HepG2 (cell line): ENCODE results near the gene SPPL2B. TPM values are rescaled to one million over a fixed set of nuclear protein-coding genes. Genes with fewer than 3 reads are reported as not detected.

Source experiments
- ATAC-seq: fragments of 200-7000 bp; cut with Tn5 transposase; 3 replicates; pipeline ENCODE4 v1.9.1; 2020; ENCODE audit warnings: mild to moderate bottlenecking, moderate library complexity
- BruUV-seq: library from RNA; stranded (reverse); fragments of 400-500 nt; replicated peaks from 2 replicates; lab custom pipeline; 2021; lab: Mats Ljungman, UMichigan
- CTCF ChIA-PET: fragments of 300-600 bp; formaldehyde crosslinking; extraction: SDS; loops from one replicate; lab custom pipeline; 2021; ENCODE audit warnings: low total read pairs, inconsistent platforms, low intra/inter-chr PET ratio; lab: Yijun Ruan, JAX
- POLR2A ChIA-PET: fragments of 350-600 bp; sonication (Branson Sonifier 250); formaldehyde crosslinking; loops from one replicate; lab custom pipeline; 2020; ENCODE audit warnings: antibody characterized with exemption, inconsistent platforms; lab: Yijun Ruan, JAX
- DNase-seq: peaks from one replicate; pipeline ENCODE4 v3.0.0-alpha.2; 2015; ENCODE audit warnings: low spot score
- FAIRE-seq: peaks from 3 replicates; lab custom pipeline; 2011; peaks lifted over from hg19 to GRCh38; lab: Jason Lieb, UNC
- H2AFZ ChIP-seq: one replicate; pipeline ENCODE4 v1.6.1; 2011; ENCODE audit warnings: low read length, inconsistent platforms
- H3K27ac ChIP-seq: fragments of 300-600 bp; 3 replicates; pipeline ENCODE4 v1.8.0; 2011; ENCODE audit warnings: mixed run types, mild to moderate bottlenecking, mixed read lengths, low read length, inconsistent platforms; ENCODE audit not compliant: insufficient read depth; ENCODE audit errors: extremely low read length
- H3K27me3 ChIP-seq, 2 experiments: fragments of 200-600 bp in 1 of 2; 2 replicates in 1 of 2; 3 replicates in 1 of 2; pipeline versions ENCODE4 v1.6.0 to v1.8.0; 2011; ENCODE audit warnings: low read length in 2 of 2, mild to moderate bottlenecking in 2 of 2, moderate library complexity in 2 of 2, inconsistent platforms in 1 of 2; ENCODE audit not compliant: insufficient read depth in 2 of 2, control insufficient read depth in 1 of 2
- H3K36me3 ChIP-seq, 2 experiments: fragments of 200-600 bp in 1 of 2; replicated peaks in 1 of 2; 2 replicates in 1 of 2; 3 replicates in 1 of 2; pipeline versions ENCODE4 v1.5.1 to v1.8.0; 2011; ENCODE audit warnings: low read length in 2 of 2, inconsistent platforms in 1 of 2; ENCODE audit not compliant: insufficient read depth in 2 of 2, control insufficient read depth in 1 of 2
- H3K4me1 ChIP-seq: 2 replicates; pipeline ENCODE4 v1.5.1; 2012; ENCODE audit warnings: low read length, inconsistent platforms; ENCODE audit not compliant: insufficient read depth
- H3K4me2 ChIP-seq: 2 replicates; pipeline ENCODE4 v1.6.0; 2011; ENCODE audit warnings: low read depth, low read length, inconsistent platforms
- H3K4me3 ChIP-seq, 3 experiments: fragments of 200-600 bp in 1 of 3; sonication (generic), shearing (Covaris generic) in 1 of 3; replicated peaks in 1 of 3; 2 replicates each; pipeline ENCODE4 v1.5.1; 2011 to 2016; ENCODE audit warnings: low read length in 3 of 3, inconsistent platforms in 2 of 3, low read depth in 2 of 3, mild to moderate bottlenecking in 2 of 3, control low read depth in 1 of 3, mixed read lengths in 1 of 3; ENCODE audit not compliant: insufficient read depth in 1 of 3
- H3K79me2 ChIP-seq: one replicate; pipeline ENCODE4 v1.6.1; 2011; ENCODE audit warnings: low read length, inconsistent platforms; ENCODE audit not compliant: insufficient read depth
- H3K9ac ChIP-seq: 2 replicates; pipeline ENCODE4 v1.6.0; 2011; ENCODE audit warnings: mild to moderate bottlenecking, low read depth, low read length, inconsistent platforms; ENCODE audit not compliant: insufficient read depth
- H3K9me3 ChIP-seq: 2 replicates; pipeline ENCODE4 v1.5.1; 2012; ENCODE audit warnings: mild to moderate bottlenecking, low read length
- H4K20me1 ChIP-seq: 2 replicates; pipeline ENCODE4 v1.6.0; 2011; ENCODE audit warnings: inconsistent platforms, mild to moderate bottlenecking, low read length, moderate library complexity; ENCODE audit not compliant: insufficient read depth
- RBFOX2 ChIP-seq: fragments of 200-400 bp; formaldehyde crosslinking; IDR thresholded peaks from 2 replicates; pipeline ENCODE4 v1.6.1; 2017; ENCODE audit warnings: low read depth, mild to moderate bottlenecking, low read length
- WIZ ChIP-seq: sonication (generic); formaldehyde crosslinking; IDR thresholded peaks from 2 replicates; pipeline ENCODE4 v1.5.1; 2020; ENCODE audit warnings: mild to moderate bottlenecking, missing genetic modification reagents
- ZFX ChIP-seq: sonication (generic); formaldehyde crosslinking; IDR thresholded peaks from 2 replicates; pipeline ENCODE4 v1.4.0; 2020; ENCODE audit warnings: mild to moderate bottlenecking, low read depth, missing genetic modification reagents, moderate library complexity
- ZFY ChIP-seq: sonication (generic); formaldehyde crosslinking; IDR thresholded peaks from 2 replicates; pipeline ENCODE4 v1.4.0; 2020; ENCODE audit warnings: missing genetic modification reagents
- ZNF121 ChIP-seq: sonication (generic); formaldehyde crosslinking; IDR thresholded peaks from 2 replicates; pipeline ENCODE4 v1.5.0; 2020; ENCODE audit warnings: mild to moderate bottlenecking, missing genetic modification reagents
- ZNF878 ChIP-seq: sonication (generic); formaldehyde crosslinking; IDR thresholded peaks from 2 replicates; pipeline ENCODE4 v1.8.1; 2023; ENCODE audit warnings: mild to moderate bottlenecking, missing genetic modification reagents, moderate library complexity
- WGBS: methylation state at CpG from one replicate; pipeline ENCODE4 v1.1.6; 2017; ENCODE audit warnings: low lambda C conversion rate; 5-methylcytosine and 5-hydroxymethylcytosine counted together
- in situ Hi-C: cut with HindIII; loops from 2 replicates; pipeline ENCODE4 v1.10.0; 2017; ENCODE audit warnings: low pct_unique_long_range_greater_than_20kb; ENCODE audit not compliant: extremely low pct_ligation_motif_present
- intact Hi-C: fragments of 100-400 bp; cut with micrococcal nuclease; formaldehyde crosslinking; loops from one replicate; pipeline ENCODE4 v1.10.0; 2022; ENCODE audit not compliant: unreplicated experiment
- polyA plus RNA-seq, 8 experiments: library from polyadenylated mRNA; depleted of rRNA in 3 of 8; stranded (reverse) in 7 of 8; unstranded in 1 of 8; fragments of >200 nt; fragmentation: Illumina TruSeq in 4 of 8; extraction: Trizol in 4 of 8; gene quantifications; 2 replicates each; pipeline versions ENCODE4 v1.2.1 to v1.2.3, GENCODE V29; 2011 to 2016; ENCODE audit warnings: low read depth in 4 of 8, missing spikeins in 1 of 8, mixed read lengths in 1 of 8; ENCODE audit not compliant: insufficient read depth in 1 of 8
- total RNA-seq, 5 experiments: library from RNA; depleted of rRNA; stranded (reverse); fragments of >200 nt; fragmentation: Illumina TruSeq; extraction: Trizol; gene quantifications; 2 replicates each; pipeline ENCODE4 v1.2.3, GENCODE V29; 2016; ENCODE audit warnings: low read depth in 1 of 5
- TF ChIP-seq, protein P1 (sequence below): sonication (generic); formaldehyde crosslinking; IDR thresholded peaks from 2 replicates; pipeline ENCODE4 v1.5.0; 2020; ENCODE audit warnings: mild to moderate bottlenecking, missing genetic modification reagents, moderate library complexity
- TF ChIP-seq, protein P2 (sequence below): sonication (generic); formaldehyde crosslinking; IDR thresholded peaks from 2 replicates; pipeline ENCODE4 v1.5.1; 2020; ENCODE audit warnings: mild to moderate bottlenecking, missing genetic modification reagents, moderate library complexity
- TF ChIP-seq, protein P3 (sequence below): sonication (generic); formaldehyde crosslinking; conservative IDR thresholded peaks from 2 replicates; pipeline ENCODE4 v1.4.0; 2020; ENCODE audit warnings: missing genetic modification reagents

The SPPL2B gene
- total and polyA plus RNA-seq, 2 of the 13 experiments (the other 11 are each of a cell fraction or from before 2014, with no cell fraction given) = 14.9 to 15.2 TPM

DNA sequence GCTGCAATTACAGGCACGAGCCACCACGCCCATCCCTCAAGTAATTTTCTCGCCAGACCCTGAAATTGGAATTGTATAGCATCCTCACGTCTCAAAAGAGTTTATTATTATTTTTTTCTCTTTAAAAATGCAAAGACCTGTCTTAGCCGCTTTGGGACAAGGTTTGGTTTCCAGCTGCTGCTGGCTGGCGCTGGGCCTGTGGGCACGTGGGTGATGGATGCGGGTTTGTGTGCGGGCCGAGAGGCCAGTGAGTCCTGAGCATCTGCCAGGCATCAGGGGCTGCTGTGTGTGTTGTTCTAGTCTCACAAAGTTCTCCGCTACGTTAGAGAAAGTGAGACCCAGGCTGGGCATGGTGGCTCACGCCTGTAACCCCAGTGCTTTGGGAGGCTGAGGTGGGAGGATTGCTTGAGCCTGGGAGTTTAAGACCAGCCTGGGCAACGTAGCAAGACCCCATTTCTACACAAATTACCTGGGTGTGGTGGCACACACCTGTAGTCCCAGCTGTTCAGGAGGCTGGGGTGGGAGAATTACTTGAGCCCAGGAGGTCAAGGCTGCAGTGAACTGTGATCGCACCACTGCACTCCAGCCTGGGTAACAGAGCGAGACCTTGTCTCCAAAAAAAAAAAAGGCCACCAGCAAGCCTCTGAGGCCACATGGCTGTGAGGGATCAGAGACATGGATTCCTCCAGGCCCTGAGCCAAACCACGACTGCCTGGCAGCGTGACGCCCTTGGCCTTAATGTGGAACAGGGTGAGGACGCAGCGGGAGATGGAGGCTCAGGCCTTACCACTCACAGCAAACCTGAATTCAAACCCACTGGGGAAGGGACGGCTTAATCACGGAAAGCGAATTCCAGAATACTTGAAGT lies 26.9 kb downstream of the SPPL2B start:
- CTCF ChIA-PET = no interaction called here

DNA sequence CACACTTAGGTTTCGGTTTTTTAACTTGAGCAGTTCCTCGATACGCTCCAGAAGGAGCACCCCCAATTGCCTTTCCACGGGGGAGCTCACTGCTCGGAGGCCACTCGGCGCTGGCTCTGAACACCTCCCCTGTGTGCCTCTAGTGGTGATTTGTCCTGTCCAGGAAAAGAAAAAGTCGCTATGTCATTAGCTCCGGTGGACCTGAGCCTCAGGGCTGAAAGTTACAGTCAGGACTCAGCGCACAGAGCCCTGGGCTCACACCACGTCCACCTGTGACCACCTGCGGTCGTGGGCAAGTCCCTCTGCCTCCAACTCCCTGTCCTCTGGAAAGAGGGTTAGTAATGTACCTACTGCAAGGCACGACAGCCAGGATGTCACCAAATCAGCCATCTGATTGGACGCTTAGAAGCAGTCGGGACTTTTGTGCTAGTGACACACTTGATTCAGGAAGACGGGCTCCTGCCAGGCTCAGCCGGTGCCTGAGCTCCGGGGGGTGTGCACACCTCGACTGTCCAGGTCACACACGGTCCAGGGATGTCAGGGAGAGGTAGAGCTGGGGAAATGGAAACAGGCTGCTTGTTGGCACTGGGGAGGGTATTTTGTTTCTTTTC lies 27.7 kb downstream of the SPPL2B start:
- H3K4me1 ChIP-seq = no peaks in the 10 kb centered on the region
- H3K27ac ChIP-seq = no peak overlapping the region
- in situ Hi-C loops (no loop called here), intact Hi-C loops (no loop called here)
- ATAC-seq = peak; percentile 44; the same call in 2 of the 3 replicates
- no peak overlapping the region for H3K4me3 ChIP-seq
- H3K27me3 ChIP-seq = peaks cover 2 to 14% of the 10 kb centered on the region in 2 experiments; a peak in 4 of 5 replicates
- H4K20me1 ChIP-seq = no peaks in the 10 kb centered on the region
- H2AFZ ChIP-seq = no peak overlapping the region
- no peaks in the 10 kb centered on the region for H3K36me3 ChIP-seq
- ChIA-PET POLR2A (no interaction called here), CTCF (no interaction called here)
- BruUV-seq = no TSS peak
- no peak overlapping the region for H3K9ac ChIP-seq
- no peak for DNase-seq
- no peaks in the 10 kb centered on the region for H3K9me3 ChIP-seq
- no peaks in the 10 kb centered on the region for H3K79me2 ChIP-seq
- WGBS = 42% methylated on average over 12 of the region's 21 CpGs
- no peak for FAIRE-seq
- H3K4me2 ChIP-seq = no peak overlapping the region
- TF ChIP-seq, protein P1, sequence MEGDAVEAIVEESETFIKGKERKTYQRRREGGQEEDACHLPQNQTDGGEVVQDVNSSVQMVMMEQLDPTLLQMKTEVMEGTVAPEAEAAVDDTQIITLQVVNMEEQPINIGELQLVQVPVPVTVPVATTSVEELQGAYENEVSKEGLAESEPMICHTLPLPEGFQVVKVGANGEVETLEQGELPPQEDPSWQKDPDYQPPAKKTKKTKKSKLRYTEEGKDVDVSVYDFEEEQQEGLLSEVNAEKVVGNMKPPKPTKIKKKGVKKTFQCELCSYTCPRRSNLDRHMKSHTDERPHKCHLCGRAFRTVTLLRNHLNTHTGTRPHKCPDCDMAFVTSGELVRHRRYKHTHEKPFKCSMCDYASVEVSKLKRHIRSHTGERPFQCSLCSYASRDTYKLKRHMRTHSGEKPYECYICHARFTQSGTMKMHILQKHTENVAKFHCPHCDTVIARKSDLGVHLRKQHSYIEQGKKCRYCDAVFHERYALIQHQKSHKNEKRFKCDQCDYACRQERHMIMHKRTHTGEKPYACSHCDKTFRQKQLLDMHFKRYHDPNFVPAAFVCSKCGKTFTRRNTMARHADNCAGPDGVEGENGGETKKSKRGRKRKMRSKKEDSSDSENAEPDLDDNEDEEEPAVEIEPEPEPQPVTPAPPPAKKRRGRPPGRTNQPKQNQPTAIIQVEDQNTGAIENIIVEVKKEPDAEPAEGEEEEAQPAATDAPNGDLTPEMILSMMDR = 0 out of 2 replicates have a peak, but pooled peaks have one; percentile 8
- TF ChIP-seq, protein P2, sequence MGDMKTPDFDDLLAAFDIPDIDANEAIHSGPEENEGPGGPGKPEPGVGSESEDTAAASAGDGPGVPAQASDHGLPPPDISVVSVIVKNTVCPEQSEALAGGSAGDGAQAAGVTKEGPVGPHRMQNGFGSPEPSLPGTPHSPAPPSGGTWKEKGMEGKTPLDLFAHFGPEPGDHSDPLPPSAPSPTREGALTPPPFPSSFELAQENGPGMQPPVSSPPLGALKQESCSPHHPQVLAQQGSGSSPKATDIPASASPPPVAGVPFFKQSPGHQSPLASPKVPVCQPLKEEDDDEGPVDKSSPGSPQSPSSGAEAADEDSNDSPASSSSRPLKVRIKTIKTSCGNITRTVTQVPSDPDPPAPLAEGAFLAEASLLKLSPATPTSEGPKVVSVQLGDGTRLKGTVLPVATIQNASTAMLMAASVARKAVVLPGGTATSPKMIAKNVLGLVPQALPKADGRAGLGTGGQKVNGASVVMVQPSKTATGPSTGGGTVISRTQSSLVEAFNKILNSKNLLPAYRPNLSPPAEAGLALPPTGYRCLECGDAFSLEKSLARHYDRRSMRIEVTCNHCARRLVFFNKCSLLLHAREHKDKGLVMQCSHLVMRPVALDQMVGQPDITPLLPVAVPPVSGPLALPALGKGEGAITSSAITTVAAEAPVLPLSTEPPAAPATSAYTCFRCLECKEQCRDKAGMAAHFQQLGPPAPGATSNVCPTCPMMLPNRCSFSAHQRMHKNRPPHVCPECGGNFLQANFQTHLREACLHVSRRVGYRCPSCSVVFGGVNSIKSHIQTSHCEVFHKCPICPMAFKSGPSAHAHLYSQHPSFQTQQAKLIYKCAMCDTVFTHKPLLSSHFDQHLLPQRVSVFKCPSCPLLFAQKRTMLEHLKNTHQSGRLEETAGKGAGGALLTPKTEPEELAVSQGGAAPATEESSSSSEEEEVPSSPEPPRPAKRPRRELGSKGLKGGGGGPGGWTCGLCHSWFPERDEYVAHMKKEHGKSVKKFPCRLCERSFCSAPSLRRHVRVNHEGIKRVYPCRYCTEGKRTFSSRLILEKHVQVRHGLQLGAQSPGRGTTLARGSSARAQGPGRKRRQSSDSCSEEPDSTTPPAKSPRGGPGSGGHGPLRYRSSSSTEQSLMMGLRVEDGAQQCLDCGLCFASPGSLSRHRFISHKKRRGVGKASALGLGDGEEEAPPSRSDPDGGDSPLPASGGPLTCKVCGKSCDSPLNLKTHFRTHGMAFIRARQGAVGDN (CRISPR knock-in tag) = 0 out of 2 replicates have a peak, but pooled peaks have one; percentile 15
- TF ChIP-seq, protein P3, sequence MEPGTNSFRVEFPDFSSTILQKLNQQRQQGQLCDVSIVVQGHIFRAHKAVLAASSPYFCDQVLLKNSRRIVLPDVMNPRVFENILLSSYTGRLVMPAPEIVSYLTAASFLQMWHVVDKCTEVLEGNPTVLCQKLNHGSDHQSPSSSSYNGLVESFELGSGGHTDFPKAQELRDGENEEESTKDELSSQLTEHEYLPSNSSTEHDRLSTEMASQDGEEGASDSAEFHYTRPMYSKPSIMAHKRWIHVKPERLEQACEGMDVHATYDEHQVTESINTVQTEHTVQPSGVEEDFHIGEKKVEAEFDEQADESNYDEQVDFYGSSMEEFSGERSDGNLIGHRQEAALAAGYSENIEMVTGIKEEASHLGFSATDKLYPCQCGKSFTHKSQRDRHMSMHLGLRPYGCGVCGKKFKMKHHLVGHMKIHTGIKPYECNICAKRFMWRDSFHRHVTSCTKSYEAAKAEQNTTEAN (CRISPR knock-in tag) = no peak
- no peak for TF ChIP-seq ZFX (CRISPR knock-in tag)
- TF ChIP-seq RBFOX2 = no peak

More for the DNA sequence above, 26.9 kb downstream of the SPPL2B start:
- Histone ChIP-seq H3K9me3 (no peaks in the 10 kb centered on the region), H3K4me3 (no peak overlapping the region), H3K4me2 (no peak overlapping the region), H3K4me1 (no peaks in the 10 kb centered on the region), H2AFZ (no peak overlapping the region), H3K9ac (no peak overlapping the region), H4K20me1 (no peaks in the 10 kb centered on the region), H3K27ac (no peak overlapping the region), H3K36me3 (no peaks in the 10 kb centered on the region), H3K27me3 (peaks cover 2 to 9% of the 10 kb centered on the region in 2 experiments; a peak in 4 of 5 replicates), H3K79me2 (no peaks in the 10 kb centered on the region)
- in situ Hi-C loops (no loop called here), intact Hi-C loops (no loop called here)
- POLR2A ChIA-PET = no interaction called here
- BruUV-seq = no TSS peak
- ATAC-seq (no peak), FAIRE-seq (no peak), DNase-seq (no peak)
- 89% methylated on average over 24 of the region's 24 CpGs for WGBS
- TF ChIP-seq ZNF878 (CRISPR knock-in tag) = no peak
- TF ChIP-seq ZNF121 (CRISPR knock-in tag) = peak; percentile 76
- no peak for TF ChIP-seq WIZ (CRISPR knock-in tag)
- TF ChIP-seq ZFY (CRISPR knock-in tag) = no peak
